DND-41 (cell line): Measurements from ENCODE around the gene UBXN2A.
A peak's percentile ranks its signal among the peaks of the same experiment; 100 is the strongest.

Experiments
- ATAC-seq: fragments of 200-7000 bp; cut with Tn5 transposase; 3 replicates; pipeline ENCODE4 v1.9.1; 2021; ENCODE audit warnings: low read depth; ENCODE audit not compliant: insufficient read depth
- DNase-seq: peaks from one replicate; pipeline ENCODE4 v3.0.0-alpha.2; 2020
- H2AFZ ChIP-seq: 2 replicates; pipeline ENCODE4 v1.6.0; 2012; ENCODE audit warnings: low read depth, low read length
- H3K27ac ChIP-seq: 2 replicates; pipeline ENCODE4 v1.5.1; 2012; ENCODE audit warnings: low read length, inconsistent platforms
- H3K27me3 ChIP-seq: fragments of 200-600 bp; sonication (generic); 2 replicates; pipeline ENCODE4 v1.6.0; 2012; ENCODE audit warnings: low read length, mild to moderate bottlenecking, inconsistent platforms; ENCODE audit not compliant: insufficient read depth, poor library complexity
- H3K36me3 ChIP-seq: 2 replicates; pipeline ENCODE4 v1.5.1; 2012; ENCODE audit warnings: low read length, inconsistent platforms; ENCODE audit not compliant: insufficient read depth
- H3K4me1 ChIP-seq: 2 replicates; pipeline ENCODE4 v1.5.1; 2012; ENCODE audit warnings: mild to moderate bottlenecking, low read length; ENCODE audit not compliant: insufficient read depth
- H3K4me2 ChIP-seq: 2 replicates; pipeline ENCODE4 v1.6.0; 2012; ENCODE audit warnings: mild to moderate bottlenecking, moderate library complexity, low read length, inconsistent platforms; ENCODE audit not compliant: insufficient read depth
- H3K4me3 ChIP-seq, 2 experiments: fragments of 200-600 bp in 1 of 2; shearing (Covaris generic) in 1 of 2; 2 replicates each; pipeline ENCODE4 v1.5.1; 2012 to 2016; ENCODE audit warnings: inconsistent platforms in 2 of 2, low read length in 2 of 2, mild to moderate bottlenecking in 2 of 2, low read depth in 1 of 2, moderate library complexity in 1 of 2
- H3K79me2 ChIP-seq: 2 replicates; pipeline ENCODE4 v1.6.0; 2012; ENCODE audit warnings: low read length, inconsistent platforms; ENCODE audit not compliant: insufficient read depth
- H3K9ac ChIP-seq: 2 replicates; pipeline ENCODE4 v1.6.0; 2012; ENCODE audit warnings: low read depth, mild to moderate bottlenecking, inconsistent platforms, low read length, moderate library complexity
- H3K9me3 ChIP-seq: 2 replicates; pipeline ENCODE4 v1.5.1; 2012; ENCODE audit warnings: low read length, moderate library complexity, mild to moderate bottlenecking, inconsistent platforms; ENCODE audit not compliant: insufficient read depth, severe bottlenecking
- H4K20me1 ChIP-seq: 2 replicates; pipeline ENCODE4 v1.6.0; 2012; ENCODE audit warnings: low read length; ENCODE audit not compliant: insufficient read depth
- CTCF ChIP-seq: IDR thresholded peaks from 2 replicates; pipeline ENCODE4 v1.5.1; 2012; ENCODE audit warnings: borderline replicate concordance, low read length, moderate library complexity, mild to moderate bottlenecking; ENCODE audit not compliant: poor library complexity, severe bottlenecking; ENCODE audit errors: extremely low read depth
- EZH2 ChIP-seq: IDR thresholded peaks from 3 replicates; pipeline ENCODE4 v1.6.1; 2012; ENCODE audit warnings: borderline replicate concordance, low read depth, mild to moderate bottlenecking, moderate library complexity, low read length, inconsistent platforms; ENCODE audit not compliant: severe bottlenecking

UBXN2A gene

DNA sequence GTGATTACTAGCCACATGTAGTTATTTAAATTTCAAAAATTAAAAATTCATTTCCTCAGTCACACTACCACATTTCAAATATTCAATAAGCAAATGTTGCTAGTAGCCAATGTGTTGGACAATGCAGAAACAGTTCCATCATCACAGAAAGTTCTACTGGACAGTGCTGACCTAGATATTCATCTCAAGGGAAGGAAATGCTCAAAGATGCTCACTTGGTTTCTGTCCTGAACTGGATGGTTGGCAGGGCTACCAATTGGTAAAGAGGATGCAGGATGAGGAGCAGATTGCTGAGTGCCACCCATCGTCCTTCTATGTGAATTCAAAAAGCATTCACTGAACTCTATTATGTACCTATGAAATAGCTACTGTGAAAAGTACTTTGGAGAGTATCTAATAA lies 6.0 kb upstream of the UBXN2A start:
- Histone ChIP-seq H3K4me3 (no peak overlapping the region), H2AFZ (no peak overlapping the region), H3K79me2 (peaks cover 2% of the 10 kb centered on the region; the same call in 1 of the 2 replicates), H3K27me3 (no peaks in the 10 kb centered on the region), H3K27ac (no peak overlapping the region), H3K9me3 (no peaks in the 10 kb centered on the region), H3K36me3 (no peaks in the 10 kb centered on the region), H3K9ac (no peak overlapping the region), H3K4me2 (no peak overlapping the region), H4K20me1 (no peaks in the 10 kb centered on the region), H3K4me1 (peaks cover 4% of the 10 kb centered on the region)
- ATAC-seq (no peak), DNase-seq (no peak)
- TF ChIP-seq CTCF = no peak
- no peak for TF ChIP-seq EZH2

- Histone ChIP-seq H3K36me3 (no peaks in the 10 kb centered on the region), H3K9ac (peak overlapping the region; percentile 69), H3K4me2 (peak overlapping the region; percentile 76), H3K79me2 (peaks cover 52% of the 10 kb centered on the region), H2AFZ (peak overlapping the region; percentile 92), H3K4me1 (peaks cover 28% of the 10 kb centered on the region), H3K27me3 (no peaks in the 10 kb centered on the region), H3K9me3 (no peaks in the 10 kb centered on the region), H4K20me1 (no peaks in the 10 kb centered on the region), H3K27ac (peak overlapping the region; percentile 80), H3K4me3 (peak overlapping the region; percentile 71 to 82)
- TF ChIP-seq EZH2 = no peak
- no peak for TF ChIP-seq CTCF
- DNase-seq (peak; percentile 51), ATAC-seq (peak; percentile 67)
These were observed 706 bp downstream of the UBXN2A start for GRCh38 chr2:23940718-23941620.

DNA sequence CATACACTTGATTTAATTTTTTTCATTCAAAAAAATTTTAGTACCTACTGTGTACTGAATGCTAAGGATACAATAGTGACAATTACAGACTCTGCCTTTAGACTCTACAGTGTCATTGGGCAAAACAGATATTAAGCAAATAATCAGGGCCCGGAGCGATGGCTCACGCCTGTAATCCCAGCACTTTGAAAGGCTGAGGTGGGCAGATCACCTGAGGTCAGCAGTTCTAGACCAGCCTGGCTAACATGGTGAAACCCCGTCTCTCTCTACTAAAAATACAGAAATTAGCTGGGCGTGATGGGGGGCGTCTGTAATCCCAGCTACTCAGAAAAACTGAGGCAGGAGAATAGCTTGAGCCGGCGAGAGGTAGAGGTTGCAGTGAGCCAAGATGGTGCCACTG lies 1.4 kb downstream of the UBXN2A start:
- no peaks in the 10 kb centered on the region for H3K9me3 ChIP-seq
- H3K4me3 ChIP-seq = peak overlapping the region in 1 of 2 experiments; percentile 82; a peak in 2 of 4 replicates
- H3K79me2 ChIP-seq = peaks cover 55% of the 10 kb centered on the region
- no peak overlapping the region for H3K27ac ChIP-seq
- ATAC-seq (no peak), DNase-seq (no peak)
- H3K36me3 ChIP-seq = no peaks in the 10 kb centered on the region
- TF ChIP-seq EZH2 (no peak), CTCF (no peak)
- peak overlapping the region; percentile 76 for H3K4me2 ChIP-seq
- no peak overlapping the region for H2AFZ ChIP-seq
- H3K4me1 ChIP-seq = peaks cover 28% of the 10 kb centered on the region
- no peaks in the 10 kb centered on the region for H4K20me1 ChIP-seq
- no peaks in the 10 kb centered on the region for H3K27me3 ChIP-seq
- peak overlapping the region; percentile 69 for H3K9ac ChIP-seq
